GM12801 (cell line): ENCODE data around the gene PLA2G4C.

Experiments
- CTCF ChIP-seq: IDR thresholded peaks from one replicate; pipeline ENCODE4 v1.5.1; 2011; ENCODE audit warnings: control low read depth; ENCODE audit not compliant: insufficient read length; ENCODE audit errors: extremely low read depth

The PLA2G4C gene

GRCh38 chr19:48023011-48023410, 87.6 kb downstream of the PLA2G4C start:
- no peak for TF ChIP-seq CTCF

- TF ChIP-seq CTCF, result no peak
Observed at GRCh38 chr19:48020686-48021085, 89.9 kb downstream of the PLA2G4C start.

- no peak for TF ChIP-seq CTCF
Observed at GRCh38 chr19:48010932-48011758, 99.5 kb downstream of the PLA2G4C start.

- TF ChIP-seq CTCF, result no peak
Observed at GRCh38 chr19:48006762-48007161, 103.9 kb downstream of the PLA2G4C start.

GRCh38 chr19:48004236-48004635, 106.4 kb downstream of the PLA2G4C start:
- no peak for TF ChIP-seq CTCF

- TF ChIP-seq CTCF, result no peak
Observed at GRCh38 chr19:48000846-48001245, 109.8 kb downstream of the PLA2G4C start.

GRCh38 chr19:47998800-47999199, 111.8 kb downstream of the PLA2G4C start:
- TF ChIP-seq CTCF, result no peak
